HAP-1 (cell line): ENCODE results near the gene PTPRF.

Source experiments
- DNase-seq, 2 experiments: peaks; one replicate each; pipeline ENCODE4 v3.0.0-alpha.2; 2016 to 2020; ENCODE audit warnings: low spot score in 2 of 2
- H3K27me3 ChIP-seq: fragments of 250-450 bp; sonication (Bioruptor Pico); 2 replicates; pipeline ENCODE4 v1.5.1; 2020; ENCODE audit warnings: low read depth, mild to moderate bottlenecking, moderate library complexity
- H3K36me3 ChIP-seq: fragments of 250-450 bp; sonication (Bioruptor Pico); replicated peaks from 2 replicates; pipeline ENCODE4 v1.5.1; 2020; ENCODE audit warnings: mild to moderate bottlenecking
- H3K4me1 ChIP-seq: fragments of 250-450 bp; sonication (Bioruptor Pico); 2 replicates; pipeline ENCODE4 v1.5.1; 2020; ENCODE audit warnings: mild to moderate bottlenecking
- H3K4me3 ChIP-seq: fragments of 250-450 bp; sonication (Bioruptor Pico); 2 replicates; pipeline ENCODE4 v1.5.1; 2020; ENCODE audit warnings: mild to moderate bottlenecking, moderate library complexity
- H3K9me3 ChIP-seq: fragments of 250-450 bp; sonication (Bioruptor Pico); 2 replicates; pipeline ENCODE4 v1.5.1; 2020; ENCODE audit warnings: mild to moderate bottlenecking, moderate library complexity
- in situ Hi-C: fragments of 300-500 bp; cut with MboI; formaldehyde crosslinking; loops from 3 replicates; pipeline ENCODE4 v1.14.3; 2020; ENCODE audit warnings: low sequenced_read_pairs, inconsistent platforms, mixed read lengths

Gene PTPRF

DNA sequence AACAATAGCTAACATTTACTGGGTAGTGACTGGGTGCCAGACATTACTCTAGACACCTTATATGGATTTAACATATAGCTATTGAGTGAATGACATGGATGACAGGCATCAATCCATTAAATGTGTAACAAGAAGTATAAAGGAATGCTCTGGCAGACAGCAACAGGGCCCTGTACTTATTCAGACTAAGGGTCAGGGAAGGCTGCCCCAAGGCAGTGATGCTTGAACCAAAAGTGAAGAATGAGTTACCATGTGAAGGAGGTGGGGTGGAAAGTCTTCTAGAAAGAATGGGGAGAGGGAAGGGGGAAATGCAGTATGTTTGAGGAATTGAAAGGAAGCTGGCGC lies 8.3 kb upstream of the PTPRF start:
- in situ Hi-C loops, result loop anchor here (10.0 kb wide), 1 partner anchor 512 kb away; the partner anchor contains the start of gene SLC6A9
- no peak for DNase-seq
- H3K4me1 ChIP-seq, result no peaks in the 10 kb centered on the region
- no peaks in the 10 kb centered on the region for H3K9me3 ChIP-seq
- peaks cover 16% of the 10 kb centered on the region for H3K27me3 ChIP-seq
- H3K4me3 ChIP-seq, result no peak overlapping the region
- no peaks in the 10 kb centered on the region for H3K36me3 ChIP-seq

DNA sequence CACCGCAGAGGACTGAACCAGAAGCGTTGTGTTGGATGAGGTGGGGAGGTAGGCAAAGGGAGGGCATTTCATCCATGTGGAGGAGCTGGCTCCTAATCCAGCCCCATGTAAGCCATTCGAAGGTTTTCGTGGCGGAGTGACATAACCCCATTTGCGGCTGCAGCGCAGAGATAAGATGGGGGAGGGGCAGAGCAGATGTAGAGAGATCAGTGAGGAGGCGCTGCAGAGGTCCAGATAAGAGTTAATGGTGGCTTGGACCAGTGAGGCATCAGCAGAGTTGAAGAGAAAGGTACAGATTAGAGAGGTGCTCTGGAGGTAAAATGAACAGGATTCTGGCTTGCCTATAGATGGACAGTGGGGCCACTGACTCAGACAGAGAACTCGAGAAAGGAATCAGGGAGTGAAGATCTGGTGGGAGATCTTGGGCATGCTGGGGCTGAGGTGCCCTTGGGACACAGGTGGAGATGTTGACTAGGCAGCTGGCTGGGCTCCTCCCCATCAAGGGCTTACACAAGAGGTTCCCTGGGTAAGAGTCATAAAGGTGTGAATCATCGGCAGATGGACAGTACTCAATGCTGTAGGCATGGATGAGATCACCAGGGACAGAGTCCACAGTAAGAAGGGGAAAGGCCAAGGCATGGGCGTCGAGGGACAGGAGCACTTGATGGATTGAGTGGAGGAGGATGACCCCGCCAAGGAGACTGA lies 7.8 kb upstream of the PTPRF start:
- H3K4me1 ChIP-seq, result no peaks in the 10 kb centered on the region
- H3K4me3 ChIP-seq, result no peak overlapping the region
- DNase-seq, result no peak
- H3K27me3 ChIP-seq, result peaks cover 16% of the 10 kb centered on the region
- in situ Hi-C loops, result loop anchor here (10.0 kb wide), 1 partner anchor 512 kb away; the partner anchor contains the start of gene SLC6A9
- no peaks in the 10 kb centered on the region for H3K9me3 ChIP-seq
- H3K36me3 ChIP-seq, result no peaks in the 10 kb centered on the region

DNA sequence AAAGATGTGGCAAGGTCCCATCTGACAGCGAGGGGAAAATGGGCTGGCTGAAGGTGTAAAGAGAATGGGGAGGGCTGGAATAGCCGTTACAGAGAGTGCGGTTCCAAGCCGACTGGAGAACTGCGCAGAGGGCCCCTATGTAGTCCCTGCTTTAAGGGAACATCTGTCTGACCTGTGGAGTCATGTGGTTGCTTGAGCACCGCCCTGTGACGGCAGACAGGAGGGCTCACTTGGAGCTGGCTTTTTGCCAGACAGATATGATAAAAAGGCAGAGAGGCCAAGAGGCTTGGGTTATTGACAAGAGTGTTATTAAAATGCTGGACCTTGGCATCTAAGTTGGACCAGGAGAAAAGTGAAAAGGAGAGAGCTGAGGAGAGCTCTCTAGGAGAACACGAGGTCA lies 5.9 kb upstream of the PTPRF start:
- DNase-seq, result no peak

DNA sequence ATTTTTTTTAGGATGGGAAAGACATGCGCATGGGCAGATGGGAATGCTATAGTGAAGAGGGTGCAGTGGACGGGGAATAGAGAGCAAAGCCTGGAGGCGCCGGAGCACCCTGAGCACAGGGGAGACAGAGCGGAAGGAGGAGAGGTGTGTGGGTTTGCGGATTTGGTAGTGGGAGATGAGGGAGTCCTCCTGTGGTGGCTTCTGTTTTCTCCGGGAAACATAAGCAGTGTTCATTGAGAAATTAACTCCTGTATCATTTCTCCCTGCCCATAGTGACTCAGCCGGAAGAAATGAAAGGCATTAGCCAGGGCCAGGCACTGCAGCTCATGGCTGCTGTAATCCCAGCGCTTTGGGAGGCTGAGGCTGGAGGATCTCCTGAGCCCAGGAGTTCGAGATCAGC lies 4.7 kb upstream of the PTPRF start:
- in situ Hi-C loops, result loop anchor here (10.0 to 25.0 kb wide), 2 partner anchors 411 to 509 kb away; partner anchors contain the start of genes ARTN, IPO13 and SLC6A9
- H3K4me1 ChIP-seq, result peaks cover 3% of the 10 kb centered on the region; the same call in 1 of the 2 replicates
- no peaks in the 10 kb centered on the region for H3K36me3 ChIP-seq
- DNase-seq, result no peak
- H3K27me3 ChIP-seq, result no peaks in the 10 kb centered on the region
- no peaks in the 10 kb centered on the region for H3K9me3 ChIP-seq
- no peak overlapping the region for H3K4me3 ChIP-seq

More for the DNA sequence above, 5.9 kb upstream of the PTPRF start:
- Histone ChIP-seq H3K4me1 (no peaks in the 10 kb centered on the region; the same call in 1 of the 2 replicates), H3K36me3 (no peaks in the 10 kb centered on the region), H3K9me3 (no peaks in the 10 kb centered on the region), H3K27me3 (0 out of 2 replicates have a peak, but pooled peaks cover 2% of the 10 kb centered on the region), H3K4me3 (no peak overlapping the region)
- in situ Hi-C loops, result loop anchor here (10.0 to 25.0 kb wide), 2 partner anchors 412 to 510 kb away; partner anchors contain the start of genes ARTN, IPO13 and SLC6A9

DNA sequence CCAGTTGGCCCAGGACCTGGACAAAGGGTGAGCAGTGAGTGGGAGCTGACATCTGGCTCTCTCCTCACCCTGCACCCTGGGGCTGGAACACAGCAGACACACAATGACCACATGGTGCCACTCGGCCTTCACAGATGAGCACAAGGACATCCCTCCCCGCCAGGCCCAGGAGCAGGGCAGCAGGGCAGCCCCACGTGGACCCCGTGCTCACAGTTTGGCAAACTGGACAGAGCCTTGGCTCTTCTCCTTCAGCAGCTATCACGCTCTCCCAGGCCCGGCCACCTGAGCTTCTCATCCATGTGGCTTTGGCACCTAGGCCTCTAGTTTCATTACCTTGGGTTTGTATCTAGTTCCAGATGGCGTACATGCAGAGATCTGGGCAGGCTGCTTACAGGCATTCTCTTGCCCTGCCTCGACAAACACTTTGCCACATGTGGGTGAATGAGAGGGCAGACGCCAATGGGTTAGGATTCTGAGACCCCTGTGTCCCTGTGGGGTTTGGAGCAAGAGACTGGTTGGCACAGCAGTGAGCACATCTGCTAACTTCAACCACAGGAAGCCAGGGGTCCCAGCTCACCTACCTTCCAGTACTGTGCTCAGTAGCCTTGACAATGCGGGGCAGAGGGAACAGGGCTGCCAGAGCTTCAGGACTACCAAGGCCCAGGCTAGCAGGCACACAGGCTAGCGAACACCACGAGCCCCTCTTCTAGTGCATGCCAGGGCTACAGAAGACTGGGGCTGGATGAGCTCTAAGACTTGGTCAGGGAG lies 3.4 kb upstream of the PTPRF start:
- no peak for DNase-seq
- peaks cover 6% of the 10 kb centered on the region; the same call in 1 of the 2 replicates for H3K4me1 ChIP-seq
- in situ Hi-C loops, result loop anchor here (10.0 to 25.0 kb wide), 2 partner anchors 410 to 508 kb away; partner anchors contain the start of genes ARTN, IPO13 and SLC6A9
- no peaks in the 10 kb centered on the region for H3K27me3 ChIP-seq
- no peaks in the 10 kb centered on the region for H3K9me3 ChIP-seq
- H3K4me3 ChIP-seq, result no peak overlapping the region
- no peaks in the 10 kb centered on the region for H3K36me3 ChIP-seq

DNA sequence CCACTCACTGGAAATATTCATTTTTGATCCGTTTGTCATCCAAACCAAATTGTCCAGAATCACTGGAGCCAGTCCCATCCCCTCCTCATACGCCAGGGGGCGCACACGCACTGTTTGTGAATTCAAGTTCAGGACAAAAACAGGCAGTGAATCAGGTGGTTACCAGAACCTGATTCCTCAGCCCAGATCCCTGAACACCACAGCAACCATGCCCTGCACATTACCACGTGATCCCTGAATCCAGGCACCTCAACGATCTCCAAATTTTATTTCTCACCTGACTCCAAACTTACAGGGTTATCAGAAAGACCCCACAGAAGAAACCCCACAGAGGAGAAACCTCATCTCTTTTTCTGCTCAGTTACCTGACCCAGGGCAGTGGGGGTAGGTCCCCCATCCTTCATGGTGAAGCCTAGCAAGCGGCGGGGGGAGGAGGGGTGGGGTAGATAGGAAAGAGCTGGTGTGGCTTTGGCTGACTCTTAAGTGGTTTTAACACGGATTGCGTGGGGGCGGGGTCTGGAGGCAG lies 1.4 kb upstream of the PTPRF start:
- Histone ChIP-seq H3K4me3 (no peak overlapping the region), H3K36me3 (no peaks in the 10 kb centered on the region), H3K9me3 (no peaks in the 10 kb centered on the region), H3K27me3 (no peaks in the 10 kb centered on the region), H3K4me1 (peaks cover 7% of the 10 kb centered on the region)
- DNase-seq, result peak; percentile 82 to 90
- in situ Hi-C loops, result loop anchor here (10.0 to 25.0 kb wide), 2 partner anchors 408 to 506 kb away; partner anchors contain the start of genes ARTN, IPO13 and SLC6A9

DNA sequence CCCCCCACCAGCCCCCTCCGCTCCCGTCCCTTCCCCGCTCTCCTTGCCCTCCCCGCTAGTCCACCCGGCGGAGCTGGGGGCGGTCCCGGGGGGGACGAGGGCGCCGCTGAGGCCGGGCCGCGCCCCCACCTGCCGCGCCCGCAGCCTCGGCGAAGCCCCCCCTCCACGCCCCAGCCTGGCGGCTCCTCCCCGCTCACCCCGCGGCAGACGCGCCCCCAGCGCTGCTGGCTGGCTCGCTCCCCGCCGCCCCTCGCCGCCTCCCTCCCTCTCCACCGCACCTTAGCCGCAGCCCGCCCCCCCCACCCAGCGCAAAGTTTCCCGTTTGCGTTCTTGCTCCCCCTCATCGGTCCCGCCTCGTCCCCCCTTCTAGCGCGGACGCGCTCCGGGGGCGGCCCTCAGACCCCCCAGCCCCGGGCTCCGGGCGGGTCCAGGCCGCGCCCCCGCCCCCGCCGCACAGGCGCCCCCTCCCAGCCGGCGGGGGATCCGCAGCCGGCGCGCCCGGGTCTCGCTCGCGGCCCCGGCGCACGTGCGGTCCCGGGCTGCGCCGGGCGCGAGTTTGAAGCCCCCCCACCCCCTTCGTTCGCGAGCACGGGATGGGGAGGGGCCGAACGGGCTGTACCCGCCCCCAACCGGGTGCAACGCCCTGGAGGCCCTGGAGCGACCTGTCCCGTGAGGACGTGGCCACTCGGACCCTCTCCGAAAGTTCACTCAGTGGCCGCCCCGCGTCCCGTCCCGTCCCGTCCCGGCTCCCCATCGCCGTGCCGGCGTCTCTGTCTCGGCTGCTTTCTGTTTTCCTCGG lies 623 bp downstream of the PTPRF start:
- Histone ChIP-seq H3K36me3 (no peaks in the 10 kb centered on the region), H3K9me3 (no peaks in the 10 kb centered on the region), H3K4me3 (peak overlapping the region; percentile 59), H3K27me3 (no peaks in the 10 kb centered on the region), H3K4me1 (peaks cover 7% of the 10 kb centered on the region)
- peak; percentile 26 to 73 for DNase-seq
- in situ Hi-C loops, result loop anchor here (25.0 kb wide), 1 partner anchor 406 kb away; the partner anchor contains the start of genes ARTN and IPO13

DNA sequence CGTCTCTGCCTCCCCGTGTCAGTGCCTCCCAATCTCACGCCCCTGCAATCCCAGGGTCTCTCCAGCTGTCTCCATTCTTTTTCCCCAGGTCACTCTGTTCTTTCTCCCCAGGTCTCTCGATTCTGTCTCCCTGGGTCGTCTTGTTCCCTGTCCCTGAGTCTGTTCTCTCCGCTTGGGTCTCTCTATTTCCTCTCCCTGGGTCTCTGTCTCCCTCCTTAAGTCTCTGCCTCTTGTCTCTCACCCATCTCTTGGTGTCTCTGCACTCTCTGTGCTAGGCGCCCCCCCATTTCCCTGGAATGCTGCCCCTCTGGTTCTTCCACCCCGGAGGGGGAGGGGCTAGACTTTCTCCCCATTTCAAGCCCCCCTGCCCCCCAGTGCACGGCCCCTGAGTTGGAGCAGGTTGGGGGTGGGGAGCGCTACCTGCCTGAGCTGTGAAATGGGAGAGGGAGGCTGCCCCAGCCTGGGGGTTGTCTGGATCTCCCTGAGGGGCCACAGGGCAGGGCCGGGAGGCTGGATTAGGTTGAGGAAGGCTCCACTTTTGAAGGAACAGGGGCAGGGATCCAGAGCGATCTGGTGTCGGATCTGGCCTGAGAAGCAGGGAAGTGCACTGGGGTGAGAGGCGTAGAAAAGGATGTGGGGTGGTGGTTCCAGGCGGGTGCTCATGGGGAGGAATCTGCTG lies 1.4 kb downstream of the PTPRF start:
- in situ Hi-C loops, result loop anchor here (25.0 kb wide), 1 partner anchor 405 kb away; the partner anchor contains the start of genes ARTN and IPO13
- Histone ChIP-seq H3K36me3 (no peaks in the 10 kb centered on the region), H3K9me3 (no peaks in the 10 kb centered on the region), H3K4me3 (peak overlapping the region; percentile 59), H3K4me1 (peaks cover 7% of the 10 kb centered on the region), H3K27me3 (no peaks in the 10 kb centered on the region)
- peak in 1 of 2 experiments; percentile 26 for DNase-seq

DNA sequence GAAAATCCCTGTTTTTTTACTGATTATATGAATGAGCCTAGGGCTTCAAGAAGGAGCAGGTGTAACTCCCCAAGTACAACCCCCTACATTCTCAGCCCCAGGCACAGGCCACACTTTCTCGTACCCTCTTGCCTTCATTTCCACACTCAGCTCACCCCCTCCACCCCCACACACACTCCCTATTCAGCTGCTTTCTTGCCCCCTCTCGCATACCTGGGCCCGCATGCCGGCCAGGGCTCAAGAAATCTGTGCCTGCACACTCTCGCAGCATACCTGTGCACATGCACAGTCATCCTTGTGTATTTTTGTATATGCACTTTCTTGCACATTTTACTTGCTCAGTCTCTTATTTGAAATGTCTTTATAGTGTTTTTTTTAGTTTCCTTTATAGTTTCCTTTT lies 2.0 kb downstream of the PTPRF start:
- Histone ChIP-seq H3K27me3 (no peaks in the 10 kb centered on the region), H3K4me1 (peaks cover 7% of the 10 kb centered on the region), H3K9me3 (no peaks in the 10 kb centered on the region), H3K4me3 (peak overlapping the region; percentile 59), H3K36me3 (no peaks in the 10 kb centered on the region)
- in situ Hi-C loops, result loop anchor here (25.0 kb wide), 1 partner anchor 405 kb away; the partner anchor contains the start of genes ARTN and IPO13
- no peak for DNase-seq

DNA sequence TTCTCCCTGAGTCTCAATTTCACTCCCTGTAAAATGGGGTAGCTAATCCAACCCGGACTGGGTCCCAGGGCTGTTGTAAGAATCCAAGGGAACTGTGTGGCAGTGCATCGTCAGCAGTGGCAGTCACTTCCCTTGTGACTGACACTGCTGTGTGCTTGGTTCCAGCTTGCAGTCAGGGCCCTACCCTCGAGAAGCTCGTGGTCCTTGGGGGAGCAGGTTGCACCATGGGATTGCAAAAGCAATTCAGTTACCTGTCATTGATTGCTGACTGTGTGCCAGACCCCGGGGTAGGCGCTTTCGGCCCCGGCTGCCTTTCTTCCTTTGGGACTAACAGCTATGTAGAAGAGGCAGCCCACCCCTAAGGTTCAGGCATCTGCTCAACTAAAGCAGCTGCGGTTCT lies 2.9 kb downstream of the PTPRF start:
- no peak overlapping the region for H3K4me3 ChIP-seq
- no peak for DNase-seq
- in situ Hi-C loops, result loop anchor here (25.0 kb wide), 1 partner anchor 404 kb away; the partner anchor contains the start of genes ARTN and IPO13
- H3K36me3 ChIP-seq, result peaks cover 2% of the 10 kb centered on the region; the same call in 1 of the 2 replicates
- H3K4me1 ChIP-seq, result peaks cover 7% of the 10 kb centered on the region
- H3K27me3 ChIP-seq, result no peaks in the 10 kb centered on the region
- H3K9me3 ChIP-seq, result no peaks in the 10 kb centered on the region

DNA sequence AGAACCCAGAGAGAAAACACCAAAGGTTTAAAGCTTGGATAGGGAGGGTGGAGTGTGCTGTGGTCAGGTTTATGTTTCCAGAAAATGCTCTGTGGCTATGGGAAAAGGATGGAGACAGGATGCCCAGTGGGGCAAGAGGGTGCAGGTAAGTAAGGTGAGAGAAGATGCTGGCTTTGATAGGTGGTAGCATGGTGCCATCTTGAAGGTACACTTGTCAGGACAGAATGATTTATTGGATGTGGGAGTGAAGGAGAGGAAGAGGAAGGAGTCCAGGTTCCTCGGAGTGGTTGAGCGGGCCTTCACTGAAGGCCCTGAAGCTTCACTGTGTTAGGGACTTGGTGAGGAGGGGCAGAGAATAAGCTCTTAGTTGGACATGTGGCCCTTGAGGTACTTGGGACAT lies 3.6 kb downstream of the PTPRF start:
- Histone ChIP-seq H3K4me1 (peaks cover 7% of the 10 kb centered on the region), H3K4me3 (no peak overlapping the region), H3K9me3 (no peaks in the 10 kb centered on the region), H3K27me3 (no peaks in the 10 kb centered on the region), H3K36me3 (peaks cover 9% of the 10 kb centered on the region; the same call in 1 of the 2 replicates)
- no peak for DNase-seq
- in situ Hi-C loops, result loop anchor here (25.0 kb wide), 1 partner anchor 403 kb away; the partner anchor contains the start of genes ARTN and IPO13

DNA sequence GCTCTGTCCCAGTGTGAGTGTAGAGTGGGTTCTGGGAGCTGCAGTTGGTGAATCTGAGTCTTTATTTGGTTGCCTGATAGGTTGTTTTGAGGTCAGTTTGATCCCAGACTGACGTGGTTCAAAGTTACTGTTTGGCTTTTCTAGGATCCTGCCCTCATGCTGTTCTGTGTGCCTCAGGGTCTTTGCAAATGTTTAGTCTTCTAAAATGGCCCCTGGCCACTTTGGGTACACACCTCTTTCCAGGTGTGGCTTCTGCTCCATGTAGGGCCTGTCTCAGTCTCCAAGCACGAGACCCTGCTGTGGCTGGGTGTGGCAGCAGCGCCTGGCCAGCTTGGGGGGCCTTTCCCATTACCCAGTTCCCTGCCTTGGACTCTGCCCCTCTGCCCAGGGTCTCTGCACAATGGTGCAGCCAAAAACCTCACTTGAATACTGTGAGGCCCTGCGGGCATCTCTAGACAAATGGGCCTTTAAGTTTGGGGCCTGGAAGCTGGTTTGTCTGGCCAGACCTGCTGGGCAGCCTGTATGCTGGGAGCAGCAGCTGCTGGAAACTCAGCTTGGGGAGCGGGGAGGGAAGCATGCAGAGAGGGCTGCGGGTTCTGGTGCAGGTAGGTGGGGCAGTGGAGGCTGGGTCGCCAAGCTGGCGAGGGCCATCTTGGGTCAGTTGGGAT lies 5.6 kb downstream of the PTPRF start:
- no peak overlapping the region for H3K4me3 ChIP-seq
- no peaks in the 10 kb centered on the region for H3K27me3 ChIP-seq
- in situ Hi-C loops, result loop anchor here (25.0 kb wide), 1 partner anchor 401 kb away; the partner anchor contains the start of genes ARTN and IPO13
- DNase-seq, result no peak
- H3K36me3 ChIP-seq, result peaks cover 11% of the 10 kb centered on the region; the same call in 1 of the 2 replicates
- peaks cover 4% of the 10 kb centered on the region for H3K4me1 ChIP-seq
- H3K9me3 ChIP-seq, result no peaks in the 10 kb centered on the region
